ENCODE data around the gene COL5A3. TPM values are rescaled to one million over a fixed set of nuclear protein-coding genes. Genes with fewer than 3 reads are reported as not detected.

Gene COL5A3
- polyA plus RNA-seq, 1 of the 3 experiments (the other 2 are of a cell fraction): under 0.01 TPM

GRCh38 chr19:10020851-10021250 is 10.5 kb upstream of the COL5A3 start:
- no peak overlapping the region for H3K9ac ChIP-seq
- H3K4me2 ChIP-seq: no peak overlapping the region
- ChIA-PET POLR2A (no interaction called here), CTCF (interaction anchor here (2.5 to 4.0 kb wide), 2 partner anchors 20 to 88 kb away, joined by 9 to 21 read pairs; no protein-coding TSS in a partner anchor)
- H3K4me3 ChIP-seq (ENCODE audit: low read depth in 2 of 2, low read length in 1 of 2): no peak overlapping the region
- H3K9me2 ChIP-seq: no peaks in the 10 kb centered on the region
- no peak for TF ChIP-seq RFX5 (IDR thresholded peaks at IDR 0.05; ENCODE audit: low read length)
- no peak for TF ChIP-seq CTCF (IDR thresholded peaks at IDR 0.05)
- no peak for TF ChIP-seq ZBTB33 (IDR thresholded peaks at IDR 0.05; ENCODE audit: borderline replicate concordance, low read depth)
- no peaks in the 10 kb centered on the region for H3K79me2 ChIP-seq (ENCODE audit: insufficient read depth)
- H2AFZ ChIP-seq (ENCODE audit: low read depth): no peak overlapping the region
- no peaks in the 10 kb centered on the region for H3K36me3 ChIP-seq (replicated peaks in 1 of 2; ENCODE audit: control insufficient read depth in 1 of 2, insufficient read depth in 2 of 2, low read length in 1 of 2)
- no peaks in the 10 kb centered on the region for H3K4me1 ChIP-seq (ENCODE audit: control insufficient read depth in 1 of 2, insufficient read depth in 2 of 2, low read depth in 1 of 2, low read length in 1 of 2)
- no peak overlapping the region for H3K27ac ChIP-seq (ENCODE audit: low read depth in 2 of 2, low read length in 1 of 2)
- H3F3A ChIP-seq (replicated peaks; ENCODE audit: insufficient read depth): no peaks in the 10 kb centered on the region
- no peaks in the 10 kb centered on the region for H3K9me3 ChIP-seq
- 22% methylated on average over 4 of the region's 6 CpGs for WGBS (ENCODE audit: low lambda C conversion rate)
- no peak for DNase-seq
- peaks cover 25% of the 10 kb centered on the region; the same call in 1 of the 2 replicates for H3K27me3 ChIP-seq (ENCODE audit: insufficient read depth)
- no peaks in the 10 kb centered on the region for H4K20me1 ChIP-seq (ENCODE audit: insufficient read depth)

- 24% methylated on average over 5 of the region's 5 CpGs for WGBS (ENCODE audit: low lambda C conversion rate)
- ChIA-PET POLR2A (no interaction called here), CTCF (interaction anchor here (2.1 to 4.0 kb wide), 3 partner anchors 8 to 86 kb away, joined by 9 to 21 read pairs (median 12); no protein-coding TSS in a partner anchor)
- Histone ChIP-seq H3K9me3 (no peaks in the 10 kb centered on the region), H3K36me3 (replicated peaks in 1 of 2; ENCODE audit: control insufficient read depth in 1 of 2, insufficient read depth in 2 of 2, low read length in 1 of 2) (no peaks in the 10 kb centered on the region), H2AFZ (ENCODE audit: low read depth) (no peak overlapping the region), H3K4me1 (ENCODE audit: control insufficient read depth in 1 of 2, insufficient read depth in 2 of 2, low read depth in 1 of 2, low read length in 1 of 2) (no peaks in the 10 kb centered on the region), H3K4me3 (ENCODE audit: low read depth in 2 of 2, low read length in 1 of 2) (no peak overlapping the region), H3K9ac (no peak overlapping the region), H3K4me2 (no peak overlapping the region), H3K27ac (ENCODE audit: low read depth in 2 of 2, low read length in 1 of 2) (no peak overlapping the region), H4K20me1 (ENCODE audit: insufficient read depth) (no peaks in the 10 kb centered on the region), H3K27me3 (ENCODE audit: insufficient read depth) (peaks cover 20% of the 10 kb centered on the region; the same call in 1 of the 2 replicates), H3K9me2 (no peaks in the 10 kb centered on the region), H3K79me2 (ENCODE audit: insufficient read depth) (no peaks in the 10 kb centered on the region), H3F3A (replicated peaks; ENCODE audit: insufficient read depth) (no peaks in the 10 kb centered on the region)
- no peak for DNase-seq
- TF ChIP-seq PBX3 (IDR thresholded peaks at IDR 0.05) (no peak), YY1 (IDR thresholded peaks at IDR 0.05; ENCODE audit: low read depth) (no peak), MXI1 (IDR thresholded peaks at IDR 0.05; ENCODE audit: low read depth, low read length) (no peak), TEAD4 (IDR thresholded peaks at IDR 0.05; ENCODE audit: borderline replicate concordance, insufficient read depth) (no peak), TCF12 (IDR thresholded peaks at IDR 0.05) (no peak), RXRA (IDR thresholded peaks at IDR 0.05; ENCODE audit: borderline replicate concordance, low read depth) (no peak), ZBTB33 (IDR thresholded peaks at IDR 0.05; ENCODE audit: borderline replicate concordance, low read depth) (no peak), SMC3 (IDR thresholded peaks at IDR 0.05; ENCODE audit: low read depth, low read length) (no peak), RCOR1 (IDR thresholded peaks at IDR 0.05; ENCODE audit: low read length) (no peak), REST (IDR thresholded peaks at IDR 0.05; ENCODE audit: low read depth, low read length) (no peak), POLR2AphosphoS5 (IDR thresholded peaks at IDR 0.05; ENCODE audit: low read depth, low read length) (no peak), FOSL2 (IDR thresholded peaks at IDR 0.05; ENCODE audit: borderline replicate concordance, low read depth) (no peak), ELF1 (IDR thresholded peaks at IDR 0.05) (no peak)
Observed at GRCh38 chr19:10019246-10019645, 8.9 kb upstream of the COL5A3 start.

Measured in SK-N-SH (cell line).